Measurements from ENCODE around the gene PRMT3. TPM values are rescaled to one million over a fixed set of nuclear protein-coding genes. Genes with fewer than 3 reads are reported as not detected.
"Not testable (repeated sequence)": the region's sequence is repeated elsewhere in the genome, so short reads cannot be mapped to it uniquely, and the experiment has no call there.

Gene PRMT3
- total RNA-seq, 2 donors from 2014 or later, result 29.2 to 33.6 TPM

GRCh38 chr11:20470348-20470747, 82.8 kb downstream of the PRMT3 start:
- Mint-ChIP-seq H3K36me3 (peaks cover 33 to 39% of the 10 kb centered on the region in 2 donors), H3K27ac (no peak overlapping the region), H3K9me3 (no peaks in the 10 kb centered on the region)
- DNase-seq (ENCODE audit: low spot score in 2 of 2) (no peak), ATAC-seq (no peak)

- not testable (repeated sequence) for ATAC-seq; H3K9me3 Mint-ChIP-seq; H3K27ac Mint-ChIP-seq; DNase-seq (ENCODE audit: low spot score in 2 of 2)
- peaks cover 35 to 44% of the 10 kb centered on the region in 2 donors for H3K36me3 Mint-ChIP-seq
Measured at GRCh38 chr11:20471929-20472328, 84.4 kb downstream of the PRMT3 start.

GRCh38 chr11:20474176-20474881, 86.8 kb downstream of the PRMT3 start:
- Mint-ChIP-seq H3K36me3 (peaks cover 33 to 48% of the 10 kb centered on the region in 2 donors), H3K27ac (peak overlapping the region in 1 of 2 donors; percentile 44), H3K9me3 (no peaks in the 10 kb centered on the region)
- no peak for DNase-seq (ENCODE audit: low spot score in 2 of 2)
- ATAC-seq, result no peak

GRCh38 chr11:20474882-20475517, 87.5 kb downstream of the PRMT3 start:
- peak overlapping the region in 1 of 2 donors; percentile 44 for H3K27ac Mint-ChIP-seq
- H3K36me3 Mint-ChIP-seq, result peaks cover 34 to 53% of the 10 kb centered on the region in 2 donors
- ATAC-seq, result no peak
- no peaks in the 10 kb centered on the region for H3K9me3 Mint-ChIP-seq
- DNase-seq (ENCODE audit: low spot score in 2 of 2), result no peak

GRCh38 chr11:20477418-20478090, 90.0 kb downstream of the PRMT3 start:
- peaks cover 30 to 45% of the 10 kb centered on the region in 2 donors for H3K36me3 Mint-ChIP-seq
- no peak for DNase-seq (ENCODE audit: low spot score in 2 of 2)
- H3K9me3 Mint-ChIP-seq, result no peaks in the 10 kb centered on the region
- H3K27ac Mint-ChIP-seq, result no peak overlapping the region
- no peak for ATAC-seq

- Mint-ChIP-seq H3K36me3 (peaks cover 19 to 45% of the 10 kb centered on the region in 2 donors), H3K27ac (no peak overlapping the region), H3K9me3 (no peaks in the 10 kb centered on the region)
- ATAC-seq, result no peak
- DNase-seq (ENCODE audit: low spot score in 2 of 2), result no peak
Measured at GRCh38 chr11:20479513-20479912, 92.0 kb downstream of the PRMT3 start.

- H3K9me3 Mint-ChIP-seq, result no peaks in the 10 kb centered on the region
- no peak for ATAC-seq
- peaks cover 9 to 35% of the 10 kb centered on the region in 2 donors for H3K36me3 Mint-ChIP-seq
- peak overlapping the region in 1 of 2 donors; percentile 40 for H3K27ac Mint-ChIP-seq
- DNase-seq (ENCODE audit: low spot score in 2 of 2), result no peak
Measured at GRCh38 chr11:20483931-20484330, 96.4 kb downstream of the PRMT3 start.

- H3K27ac Mint-ChIP-seq, result peak overlapping the region in 1 of 2 donors; percentile 40
- DNase-seq (ENCODE audit: low spot score in 2 of 2); H3K9me3 Mint-ChIP-seq; ATAC-seq: not testable (repeated sequence)
- H3K36me3 Mint-ChIP-seq, result peaks cover 9 to 34% of the 10 kb centered on the region in 2 donors
Measured at GRCh38 chr11:20484416-20484815, 96.9 kb downstream of the PRMT3 start.

- H3K36me3 Mint-ChIP-seq, result peaks cover 0 to 12% of the 10 kb centered on the region in 2 donors
- H3K27ac Mint-ChIP-seq, result no peak overlapping the region
- DNase-seq (ENCODE audit: low spot score in 2 of 2) (no peak), ATAC-seq (no peak)
- H3K9me3 Mint-ChIP-seq, result no peaks in the 10 kb centered on the region
Measured at GRCh38 chr11:20488352-20488751, 100.8 kb downstream of the PRMT3 start.

- no peaks in the 10 kb centered on the region for H3K36me3 Mint-ChIP-seq
- no peak for ATAC-seq
- no peaks in the 10 kb centered on the region for H3K9me3 Mint-ChIP-seq
- H3K27ac Mint-ChIP-seq, result peak overlapping the region in 1 of 2 donors; percentile 48
- DNase-seq (ENCODE audit: low spot score in 2 of 2), result no peak
Measured at GRCh38 chr11:20489948-20490347, 102.4 kb downstream of the PRMT3 start.

GRCh38 chr11:20493340-20493739, 105.8 kb downstream of the PRMT3 start:
- Mint-ChIP-seq H3K27ac (no peak overlapping the region), H3K36me3 (peaks cover 13 to 18% of the 10 kb centered on the region in 2 donors), H3K9me3 (no peaks in the 10 kb centered on the region)
- DNase-seq (ENCODE audit: low spot score in 2 of 2), result no peak
- ATAC-seq, result no peak

GRCh38 chr11:20497124-20497792, 109.7 kb downstream of the PRMT3 start:
- no peak for ATAC-seq
- Mint-ChIP-seq H3K36me3 (peaks cover 13 to 25% of the 10 kb centered on the region in 2 donors), H3K9me3 (no peaks in the 10 kb centered on the region), H3K27ac (no peak overlapping the region)
- no peak for DNase-seq (ENCODE audit: low spot score in 2 of 2)

GRCh38 chr11:20501252-20501651, 113.7 kb downstream of the PRMT3 start:
- DNase-seq (ENCODE audit: low spot score in 2 of 2), result no peak
- peak overlapping the region in 1 of 2 donors; percentile 54 for H3K27ac Mint-ChIP-seq
- H3K36me3 Mint-ChIP-seq, result peaks cover 18 to 31% of the 10 kb centered on the region in 2 donors
- no peaks in the 10 kb centered on the region for H3K9me3 Mint-ChIP-seq
- ATAC-seq, result no peak

- Mint-ChIP-seq H3K36me3 (peaks cover 19 to 29% of the 10 kb centered on the region in 2 donors), H3K27ac (no peak overlapping the region), H3K9me3 (no peaks in the 10 kb centered on the region)
- no peak for ATAC-seq
- no peak for DNase-seq (ENCODE audit: low spot score in 2 of 2)
Measured at GRCh38 chr11:20501971-20502370, 114.5 kb downstream of the PRMT3 start.

- no peak for DNase-seq (ENCODE audit: low spot score in 2 of 2)
- ATAC-seq, result no peak
- H3K9me3 Mint-ChIP-seq, result no peaks in the 10 kb centered on the region
- no peak overlapping the region for H3K27ac Mint-ChIP-seq
- H3K36me3 Mint-ChIP-seq, result peaks cover 4 to 5% of the 10 kb centered on the region in 2 donors
Measured at GRCh38 chr11:20511982-20512381, 124.5 kb downstream of the PRMT3 start.

GRCh38 chr11:20512869-20513268, 125.4 kb downstream of the PRMT3 start:
- no peaks in the 10 kb centered on the region for H3K9me3 Mint-ChIP-seq
- ATAC-seq (no peak), DNase-seq (ENCODE audit: low spot score in 2 of 2) (no peak)
- H3K36me3 Mint-ChIP-seq, result no peaks in the 10 kb centered on the region
- no peak overlapping the region for H3K27ac Mint-ChIP-seq
